ENCODE results near the gene NOG.

NOG gene

GRCh38 chr17:56593646-56594319 lies at the start of gene NOG:
NOG (plus strand) TSS chr17:56593699; CDS start chr17:56594224, 525 bp downstream.
- H3K27me3 Mint-ChIP-seq = peaks cover 1% of the 10 kb centered on the region
- H3K4me1 Mint-ChIP-seq = peaks cover 33% of the 10 kb centered on the region
- H3K4me3 Mint-ChIP-seq = peak within 1 kb of the TSS; percentile 86
- H3K27ac Mint-ChIP-seq = no peak within 1 kb of the TSS
- no peaks in the 10 kb centered on the region for H3K9me3 Mint-ChIP-seq
- no peaks in the 10 kb centered on the region for H3K36me3 Mint-ChIP-seq

GRCh38 chr17:56545106-56545505 lies 48.4 kb upstream of the NOG start:
- H3K27me3 Mint-ChIP-seq = peaks cover 2% of the 10 kb centered on the region

DNA sequence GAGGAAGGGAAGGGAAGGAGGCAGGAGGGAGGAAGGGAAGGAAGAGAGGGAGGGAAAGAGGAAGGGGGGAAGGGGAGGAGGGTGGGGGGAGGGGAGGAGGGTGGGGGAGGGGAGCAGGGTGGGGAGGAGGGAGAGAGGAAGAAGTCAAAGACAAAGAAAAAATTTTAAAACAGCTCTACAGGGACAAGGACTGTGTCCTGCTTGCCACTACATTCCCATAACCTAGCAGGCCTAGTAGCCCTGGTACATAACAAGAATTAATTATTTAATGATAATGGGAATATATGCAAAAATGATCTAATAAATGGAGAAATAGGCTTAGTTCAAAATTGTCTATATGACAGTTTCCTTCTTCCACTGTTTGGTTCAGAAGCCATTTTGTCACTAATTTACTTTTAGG lies 47.6 kb upstream of the NOG start:
- H3K27me3 Mint-ChIP-seq = peaks cover 4% of the 10 kb centered on the region
- no peak overlapping the region for H3K4me3 Mint-ChIP-seq
- no peak overlapping the region for H3K27ac Mint-ChIP-seq
- H3K9me3 Mint-ChIP-seq = no peaks in the 10 kb centered on the region
- no peaks in the 10 kb centered on the region for H3K4me1 Mint-ChIP-seq
- H3K36me3 Mint-ChIP-seq = peaks cover 2% of the 10 kb centered on the region

More at GRCh38 chr17:56545106-56545505, 48.4 kb upstream of the NOG start:
- Mint-ChIP-seq H3K27ac (no peak overlapping the region), H3K9me3 (no peaks in the 10 kb centered on the region), H3K4me1 (no peaks in the 10 kb centered on the region), H3K4me3 (no peak overlapping the region), H3K36me3 (peaks cover 2% of the 10 kb centered on the region)

DNA sequence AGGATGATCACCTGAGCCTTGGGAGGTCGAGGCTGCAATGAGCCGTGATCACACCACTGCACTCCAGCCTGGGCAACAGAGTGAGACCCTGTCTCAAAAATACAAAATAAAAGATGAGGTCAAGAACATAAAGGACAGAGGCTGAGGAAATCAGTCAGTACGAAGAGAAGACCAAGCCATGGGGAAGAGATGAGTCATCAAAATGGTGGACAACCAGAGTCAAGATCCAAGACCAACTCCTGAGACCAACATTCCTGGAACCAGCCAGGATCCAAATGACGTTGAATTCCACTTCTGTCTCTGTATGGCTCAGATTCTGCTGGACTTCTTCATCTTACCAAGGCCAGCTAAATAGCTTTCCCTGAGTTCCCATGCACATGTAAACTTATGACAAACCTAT lies 44.8 kb upstream of the NOG start:
- Mint-ChIP-seq H3K9me3 (no peaks in the 10 kb centered on the region), H3K4me3 (no peak overlapping the region), H3K4me1 (no peaks in the 10 kb centered on the region), H3K27ac (no peak overlapping the region), H3K27me3 (peaks cover 4% of the 10 kb centered on the region), H3K36me3 (peaks cover 2% of the 10 kb centered on the region)

- H3K27ac Mint-ChIP-seq = no peak overlapping the region
- H3K4me3 Mint-ChIP-seq = no peak overlapping the region
- H3K36me3 Mint-ChIP-seq = peaks cover 2% of the 10 kb centered on the region
- H3K4me1 Mint-ChIP-seq = no peaks in the 10 kb centered on the region
- H3K9me3 Mint-ChIP-seq = no peaks in the 10 kb centered on the region
- peaks cover 4% of the 10 kb centered on the region for H3K27me3 Mint-ChIP-seq
These were observed 44.0 kb upstream of the NOG start for GRCh38 chr17:56549501-56549900.

DNA sequence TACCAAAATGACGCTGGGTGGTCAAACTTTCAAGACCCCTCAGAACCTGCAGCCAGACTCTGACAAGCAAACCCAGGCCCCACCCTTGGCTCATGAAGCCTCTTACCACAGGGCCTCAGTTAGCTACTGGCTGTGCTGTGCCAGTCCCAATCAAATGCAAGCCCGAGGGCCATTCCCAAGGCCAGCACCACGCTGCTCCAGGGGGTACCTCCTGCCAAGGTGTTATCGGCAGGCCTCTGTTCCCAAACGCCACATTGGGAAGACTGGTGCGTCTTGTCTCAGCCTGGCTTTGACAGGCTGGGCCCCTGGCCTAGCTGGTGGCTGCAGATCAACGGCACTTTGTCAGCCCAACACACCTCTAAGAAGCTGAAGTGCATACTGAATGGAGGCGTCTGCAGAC lies 35.8 kb upstream of the NOG start:
- Mint-ChIP-seq H3K36me3 (no peaks in the 10 kb centered on the region), H3K9me3 (no peaks in the 10 kb centered on the region), H3K4me3 (no peak overlapping the region), H3K27me3 (peaks cover 4% of the 10 kb centered on the region), H3K27ac (no peak overlapping the region), H3K4me1 (no peaks in the 10 kb centered on the region)

DNA sequence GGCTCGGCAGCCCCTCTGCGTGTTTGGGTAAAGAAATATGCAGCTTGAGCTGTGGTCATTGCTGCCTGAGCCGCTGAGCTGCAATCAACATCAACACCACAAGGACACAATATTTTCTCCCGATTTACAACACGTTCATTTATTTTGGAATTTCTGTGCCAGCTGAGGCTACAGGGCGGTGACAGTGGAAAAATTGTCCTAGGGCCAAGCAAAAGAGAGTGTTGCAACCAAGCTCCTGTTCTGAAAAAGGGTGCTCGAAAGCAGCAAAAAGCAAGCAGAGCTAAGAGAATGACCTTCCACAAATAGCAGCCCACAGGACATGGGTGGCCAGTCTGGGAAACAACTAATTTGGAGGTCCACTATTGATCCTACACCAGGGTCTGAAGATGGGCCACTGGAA lies 35.4 kb upstream of the NOG start:
- H3K4me3 Mint-ChIP-seq = no peak overlapping the region
- H3K9me3 Mint-ChIP-seq = no peaks in the 10 kb centered on the region
- no peaks in the 10 kb centered on the region for H3K36me3 Mint-ChIP-seq
- H3K27ac Mint-ChIP-seq = no peak overlapping the region
- peaks cover 4% of the 10 kb centered on the region for H3K27me3 Mint-ChIP-seq
- H3K4me1 Mint-ChIP-seq = no peaks in the 10 kb centered on the region

- Mint-ChIP-seq H3K4me3 (no peak overlapping the region), H3K27me3 (peaks cover 2% of the 10 kb centered on the region), H3K9me3 (no peaks in the 10 kb centered on the region), H3K27ac (no peak overlapping the region), H3K36me3 (no peaks in the 10 kb centered on the region), H3K4me1 (no peaks in the 10 kb centered on the region)
These were observed 23.3 kb upstream of the NOG start for GRCh38 chr17:56570199-56570598.

DNA sequence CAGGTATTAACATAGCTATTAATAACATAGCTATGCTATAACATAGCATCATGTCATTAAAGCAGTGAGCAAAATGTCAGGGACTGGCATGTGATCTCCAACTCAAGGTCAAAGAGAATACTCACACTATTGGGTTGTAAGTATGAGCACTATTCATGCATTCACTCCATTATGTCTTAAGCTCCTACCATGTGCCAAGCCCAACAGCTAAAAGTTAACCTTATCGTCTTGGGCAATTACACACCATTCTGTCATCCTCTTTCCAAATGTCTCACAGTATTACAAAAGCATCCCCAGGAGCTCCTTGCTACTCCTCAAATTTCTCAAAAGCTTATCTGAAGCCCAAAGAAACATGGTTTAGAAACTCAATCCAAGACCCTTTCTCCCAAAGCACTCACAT lies 22.0 kb upstream of the NOG start:
- H3K4me1 Mint-ChIP-seq = no peaks in the 10 kb centered on the region
- H3K4me3 Mint-ChIP-seq = no peak overlapping the region
- H3K27me3 Mint-ChIP-seq = peaks cover 6% of the 10 kb centered on the region
- no peak overlapping the region for H3K27ac Mint-ChIP-seq
- H3K9me3 Mint-ChIP-seq = no peaks in the 10 kb centered on the region
- H3K36me3 Mint-ChIP-seq = no peaks in the 10 kb centered on the region

- H3K4me3 Mint-ChIP-seq = no peak overlapping the region
- H3K9me3 Mint-ChIP-seq = no peaks in the 10 kb centered on the region
- H3K36me3 Mint-ChIP-seq = peaks cover 2% of the 10 kb centered on the region
- no peak overlapping the region for H3K27ac Mint-ChIP-seq
- H3K27me3 Mint-ChIP-seq = peaks cover 6% of the 10 kb centered on the region
- H3K4me1 Mint-ChIP-seq = no peaks in the 10 kb centered on the region
These were observed 16.2 kb upstream of the NOG start for GRCh38 chr17:56577190-56577842.

GRCh38 chr17:56577843-56578204 lies 15.7 kb upstream of the NOG start:
- Mint-ChIP-seq H3K27me3 (peaks cover 6% of the 10 kb centered on the region), H3K9me3 (no peaks in the 10 kb centered on the region), H3K36me3 (peaks cover 2% of the 10 kb centered on the region), H3K4me1 (no peaks in the 10 kb centered on the region), H3K27ac (no peak overlapping the region), H3K4me3 (no peak overlapping the region)

GRCh38 chr17:56581635-56582627 lies 11.6 kb upstream of the NOG start:
- Mint-ChIP-seq H3K36me3 (peaks cover 2% of the 10 kb centered on the region), H3K9me3 (no peaks in the 10 kb centered on the region), H3K27me3 (peaks cover 2% of the 10 kb centered on the region), H3K4me3 (no peak overlapping the region), H3K27ac (no peak overlapping the region), H3K4me1 (no peaks in the 10 kb centered on the region)

DNA sequence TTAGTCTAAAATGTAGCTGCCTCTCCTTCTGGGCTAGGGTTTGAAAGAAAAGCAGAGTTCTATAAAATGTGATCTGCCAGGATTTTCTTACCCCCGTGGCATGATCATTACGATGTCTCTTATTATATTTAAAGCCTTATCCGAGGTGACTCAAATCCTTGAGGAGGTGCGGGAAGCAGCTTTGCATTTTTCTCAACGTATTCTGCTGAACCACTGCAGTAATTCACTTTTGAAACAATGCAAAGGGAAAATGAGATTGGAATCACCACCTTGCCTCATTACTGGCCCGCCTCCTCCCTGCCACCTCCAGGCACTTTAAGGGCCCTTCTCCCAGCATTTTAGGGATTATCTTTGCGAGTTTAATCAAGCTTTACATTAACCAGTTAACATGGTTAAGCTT lies 9.7 kb upstream of the NOG start:
- H3K4me3 Mint-ChIP-seq = no peak overlapping the region
- H3K36me3 Mint-ChIP-seq = peaks cover 2% of the 10 kb centered on the region
- no peaks in the 10 kb centered on the region for H3K9me3 Mint-ChIP-seq
- peaks cover under 1% of the 10 kb centered on the region for H3K27me3 Mint-ChIP-seq
- H3K27ac Mint-ChIP-seq = no peak overlapping the region
- H3K4me1 Mint-ChIP-seq = no peaks in the 10 kb centered on the region

GRCh38 chr17:56587298-56587697 lies 6.2 kb upstream of the NOG start:
- Mint-ChIP-seq H3K4me1 (peaks cover 6% of the 10 kb centered on the region), H3K27ac (no peak overlapping the region), H3K27me3 (peaks cover 2% of the 10 kb centered on the region), H3K36me3 (no peaks in the 10 kb centered on the region), H3K4me3 (no peak overlapping the region), H3K9me3 (no peaks in the 10 kb centered on the region)

GRCh38 chr17:56592487-56593085 lies 913 bp upstream of the NOG start:
- H3K36me3 Mint-ChIP-seq = no peaks in the 10 kb centered on the region
- H3K27me3 Mint-ChIP-seq = peaks cover 2% of the 10 kb centered on the region
- H3K27ac Mint-ChIP-seq = no peak overlapping the region
- peaks cover 24% of the 10 kb centered on the region for H3K4me1 Mint-ChIP-seq
- H3K9me3 Mint-ChIP-seq = no peaks in the 10 kb centered on the region
- peak overlapping the region; percentile 79 for H3K4me3 Mint-ChIP-seq
